GM12864 (cell line): ENCODE results near the gene ODF2.

Experiments
- DNase-seq: peaks from one replicate; pipeline ENCODE4 v3.0.0-alpha.2; 2011; ENCODE audit warnings: low read depth
- H3K4me3 ChIP-seq: 2 replicates; pipeline ENCODE4 v1.5.1; 2011; ENCODE audit warnings: mild to moderate bottlenecking, low read depth, low read length, control low read depth
- CTCF ChIP-seq: IDR thresholded peaks from 2 replicates; pipeline ENCODE4 v1.5.1; 2011; ENCODE audit warnings: low read depth, mild to moderate bottlenecking, moderate library complexity, low read length, control low read depth, inconsistent platforms; ENCODE audit errors: missing control alignments

Gene ODF2

DNA sequence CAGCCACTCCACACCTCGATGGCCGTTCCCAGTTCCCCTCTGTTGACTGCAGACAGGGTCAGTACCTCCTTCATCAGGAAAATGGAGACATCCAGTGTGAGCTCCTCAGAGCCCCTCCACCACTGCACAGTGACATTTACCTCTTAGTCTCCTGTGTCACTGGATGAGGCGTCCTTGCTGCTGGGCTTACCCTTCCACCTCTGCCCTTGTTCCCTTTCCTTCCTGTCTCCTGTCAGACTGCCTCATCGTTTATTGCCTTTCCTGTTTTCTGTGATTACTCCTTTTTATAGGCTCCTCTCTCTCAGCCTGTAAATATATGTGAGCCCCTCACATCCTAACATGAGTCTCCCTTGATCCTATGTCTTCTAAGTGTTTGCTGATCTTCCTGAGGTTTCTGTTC is 73.4 kb downstream of the ODF2 start:
- no peak for TF ChIP-seq CTCF
- H3K4me3 ChIP-seq, result no peak overlapping the region
- no peak for DNase-seq

GRCh38 chr9:128532581-128532980 is 76.8 kb downstream of the ODF2 start:
- no peak for TF ChIP-seq CTCF

DNA sequence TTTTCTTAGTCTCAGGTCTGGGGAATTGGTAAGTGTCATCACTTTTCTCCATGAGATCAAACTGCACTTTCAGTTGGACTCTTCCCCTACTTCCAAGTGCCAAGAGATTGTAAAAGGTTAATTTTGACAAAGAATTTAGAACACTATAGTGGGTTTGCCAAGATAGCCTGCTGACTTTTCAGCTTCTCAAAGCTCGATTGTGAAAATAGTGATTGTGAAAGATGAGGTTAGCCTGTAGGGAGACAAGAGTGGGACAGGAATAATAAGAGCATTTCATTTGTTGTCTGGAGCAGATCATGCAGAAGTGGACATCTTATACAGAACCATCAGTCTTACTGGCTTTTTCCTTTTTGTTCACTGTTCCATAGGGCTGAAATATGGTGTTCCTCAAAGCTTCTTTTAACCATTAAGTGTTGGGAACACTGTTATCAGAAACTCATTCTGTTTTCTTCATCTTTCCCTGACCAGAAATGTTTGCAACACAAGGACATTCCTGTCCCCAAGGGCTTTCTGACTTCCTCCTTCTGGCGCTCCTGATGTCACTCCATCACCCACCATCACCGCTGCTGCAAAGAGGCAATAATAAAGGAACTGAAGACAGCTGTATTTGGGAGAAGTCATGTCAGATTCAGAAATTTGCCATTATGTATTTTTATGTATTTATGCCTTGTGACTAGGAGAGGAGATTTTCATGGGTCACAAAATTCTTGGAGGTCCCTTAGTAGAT is 85.0 kb downstream of the ODF2 start:
- TF ChIP-seq CTCF, result no peak
- no peak overlapping the region for H3K4me3 ChIP-seq
- DNase-seq, result no peak

More at GRCh38 chr9:128532581-128532980, 76.8 kb downstream of the ODF2 start:
- no peak for DNase-seq
- H3K4me3 ChIP-seq, result no peak overlapping the region

GRCh38 chr9:128546504-128546903 is 90.7 kb downstream of the ODF2 start:
- DNase-seq, result no peak
- TF ChIP-seq CTCF, result no peak
- no peak overlapping the region for H3K4me3 ChIP-seq

GRCh38 chr9:128548876-128549275 is 93.1 kb downstream of the ODF2 start:
- no peak for TF ChIP-seq CTCF
- no peak overlapping the region for H3K4me3 ChIP-seq
- no peak for DNase-seq

DNA sequence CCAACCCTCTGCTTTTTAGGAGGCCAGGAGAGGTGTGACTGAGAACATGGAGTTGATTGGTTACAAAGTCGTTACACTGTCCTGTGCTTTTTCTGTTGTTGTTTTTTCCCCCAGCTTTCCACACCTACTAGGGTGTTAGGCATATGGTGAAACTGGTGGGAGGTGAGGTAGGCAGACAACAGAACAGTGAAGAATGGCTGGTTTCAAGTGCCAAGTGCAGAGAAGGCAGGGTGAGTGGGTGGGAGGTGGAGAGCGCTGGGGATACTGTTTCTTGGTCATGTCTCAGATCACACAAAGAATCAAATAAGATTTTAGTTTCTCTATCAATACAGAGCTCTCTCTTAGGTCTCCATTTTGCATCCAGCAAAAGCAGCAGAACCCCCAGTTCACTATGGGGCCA is 94.4 kb downstream of the ODF2 start:
- TF ChIP-seq CTCF, result no peak
- no peak overlapping the region for H3K4me3 ChIP-seq
- DNase-seq, result no peak
